Kasumi-1 (cell line): ENCODE measurements around the gene URAD.
"Not testable (repeated sequence)": the region's sequence is repeated elsewhere in the genome, so short reads cannot be mapped to it uniquely, and the experiment has no call there.

ENCODE experiments used
- DNase-seq, 2 experiments: peaks; one replicate each; lab custom pipeline; 2025; lab: John Stamatoyannopoulos, UW

The URAD gene

GRCh38 chr13:27988520-27988919, at the start of gene URAD:
URAD (minus strand) TSS chr13:27988693; CDS start chr13:27988637, 56 bp downstream.
- DNase-seq, result no peak

DNA sequence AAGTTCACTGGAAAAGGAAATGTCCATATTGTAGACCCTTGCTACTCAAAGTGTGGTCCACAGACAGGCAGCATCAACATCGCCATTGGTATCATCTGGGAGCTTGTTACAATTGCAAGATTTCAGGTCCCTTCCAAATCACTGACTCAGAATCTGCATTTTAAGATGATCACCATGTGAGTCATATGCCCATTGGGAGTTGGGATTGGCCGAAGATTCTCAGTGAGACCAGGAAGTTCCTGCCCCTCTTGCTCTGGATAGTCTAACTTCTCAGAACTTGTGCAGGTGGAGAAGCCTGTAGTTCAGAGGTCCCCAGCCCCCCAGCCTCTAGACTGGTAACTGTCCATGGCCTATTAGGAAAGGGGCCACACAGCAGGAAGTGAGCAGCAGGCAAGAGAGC, 48.9 kb upstream of the URAD start:
- DNase-seq, result no peak

DNA sequence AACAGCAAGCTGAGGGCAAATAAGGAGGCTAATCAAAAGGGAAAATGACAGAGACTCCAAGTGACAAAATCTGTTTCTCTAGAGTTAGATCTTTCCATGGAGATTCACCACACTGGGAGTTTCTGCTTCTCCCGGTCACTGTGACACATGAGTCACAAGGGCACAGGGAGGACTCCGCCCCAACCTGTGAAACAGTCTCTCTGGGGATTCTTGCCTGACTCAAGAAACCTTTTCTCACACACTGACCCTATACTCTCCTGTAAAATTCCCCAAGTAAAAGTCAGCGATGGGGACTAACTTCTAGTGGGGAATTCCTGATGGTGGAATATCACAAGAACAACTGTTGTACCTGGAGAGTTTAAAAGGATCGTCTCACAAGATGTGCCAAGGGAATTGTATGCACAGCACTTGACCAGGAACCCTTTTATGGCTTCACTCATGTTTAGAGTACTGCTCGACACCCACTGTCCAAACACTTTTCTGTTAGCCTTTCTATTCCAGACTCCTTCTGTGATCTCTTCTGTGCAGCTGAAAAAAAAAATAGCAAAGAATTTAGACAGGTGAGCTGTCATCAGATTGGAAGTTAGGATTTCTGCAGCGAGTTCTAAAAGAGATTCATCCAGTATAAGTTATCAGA, 46.8 kb upstream of the URAD start:
- DNase-seq, result no peak

- no peak for DNase-seq
Observed at GRCh38 chr13:28033894-28034655, 45.6 kb upstream of the URAD start.

GRCh38 chr13:28032438-28032837, 43.9 kb upstream of the URAD start:
- DNase-seq, result not testable (repeated sequence)

DNA sequence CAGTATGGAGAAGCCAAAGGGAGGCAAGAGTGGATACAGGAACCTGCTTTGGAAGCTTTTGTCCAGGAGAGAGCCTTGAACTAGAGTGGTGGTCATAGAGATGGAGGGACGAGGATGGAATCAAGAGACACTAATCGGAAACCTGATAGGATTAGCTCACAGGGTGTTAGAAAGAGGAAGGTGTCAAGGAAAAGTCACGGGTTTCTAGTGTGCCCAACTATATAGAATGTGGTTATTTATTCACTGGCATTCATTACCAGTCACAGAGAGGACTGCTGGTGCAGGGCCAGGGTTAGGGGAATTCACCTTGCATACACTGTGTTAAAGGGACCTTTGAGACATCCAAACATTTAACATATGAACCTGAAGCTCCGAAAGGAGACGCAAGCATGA, 43.4 kb upstream of the URAD start:
- DNase-seq, result peak in 1 of 2 experiments; percentile 35

DNA sequence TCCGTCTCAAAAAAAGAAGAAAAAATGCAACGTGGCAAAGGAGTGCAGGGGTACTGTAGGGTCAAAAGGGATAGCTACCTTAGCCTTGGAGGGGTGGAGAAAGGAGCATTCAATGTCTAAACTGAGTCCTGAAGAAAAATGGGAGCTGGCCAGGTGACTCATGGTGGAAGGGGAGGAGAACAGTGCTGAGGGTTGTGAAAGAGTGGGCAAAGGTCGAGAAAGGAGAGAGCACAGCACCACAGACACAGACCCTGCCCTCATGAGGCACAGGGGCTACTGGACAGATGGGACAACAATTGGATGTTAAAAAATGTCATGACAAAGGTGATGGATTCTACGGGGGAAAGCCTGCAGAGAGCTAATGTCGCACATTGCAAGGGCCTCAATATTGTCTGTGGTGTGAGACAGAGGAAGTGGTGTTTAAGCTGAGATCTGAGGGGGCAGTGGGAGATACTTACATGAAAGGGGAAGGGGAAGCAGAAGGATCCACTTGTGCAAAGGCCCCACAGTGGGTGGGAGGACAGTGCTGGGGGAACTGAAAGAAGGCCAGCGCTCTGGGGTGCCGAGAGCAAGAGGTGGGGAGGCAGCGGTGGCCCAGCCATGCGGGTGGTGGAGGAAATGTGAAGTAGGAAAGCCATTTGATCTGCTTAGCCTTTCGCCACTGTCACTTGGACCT, 42.9 kb upstream of the URAD start:
- peak; percentile 47 to 51 for DNase-seq

DNA sequence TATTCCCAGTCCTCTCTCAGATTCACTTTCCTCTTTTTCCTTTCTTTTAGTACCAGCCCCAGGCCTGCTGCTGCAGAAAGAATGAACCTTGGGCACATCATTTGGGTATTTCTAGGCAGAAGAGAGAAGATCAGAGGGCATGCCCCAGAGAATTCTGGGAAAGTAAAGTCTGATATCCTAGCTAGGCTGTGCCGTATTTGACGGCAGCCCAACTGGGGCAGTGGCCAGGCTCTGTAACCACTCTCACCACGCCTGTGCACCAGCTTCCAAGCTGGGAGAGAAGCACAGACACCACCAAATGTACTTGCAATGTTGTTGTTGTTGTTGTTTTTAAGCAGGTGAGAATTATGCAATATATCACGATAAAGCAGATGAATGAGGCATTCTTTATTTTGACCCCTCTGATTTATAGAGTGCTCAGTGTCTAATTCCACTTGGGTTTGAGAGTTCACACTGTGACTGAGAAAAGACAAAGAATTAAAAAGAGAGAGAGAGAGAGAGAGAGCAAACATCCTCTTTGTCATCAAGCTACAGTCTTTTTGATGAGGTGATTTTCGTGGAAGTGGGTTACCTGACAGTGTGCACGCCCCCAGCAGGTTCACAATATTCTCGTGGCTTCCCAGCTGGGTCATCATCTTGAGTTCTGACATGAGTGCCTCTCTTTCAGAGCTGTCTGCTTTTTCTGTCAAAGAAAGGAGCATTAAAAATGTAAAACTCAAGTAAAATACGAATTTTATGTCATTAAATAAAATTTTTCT, 39.3 kb upstream of the URAD start:
- no peak for DNase-seq

GRCh38 chr13:28027071-28027470, 38.6 kb upstream of the URAD start:
- DNase-seq, result no peak

DNA sequence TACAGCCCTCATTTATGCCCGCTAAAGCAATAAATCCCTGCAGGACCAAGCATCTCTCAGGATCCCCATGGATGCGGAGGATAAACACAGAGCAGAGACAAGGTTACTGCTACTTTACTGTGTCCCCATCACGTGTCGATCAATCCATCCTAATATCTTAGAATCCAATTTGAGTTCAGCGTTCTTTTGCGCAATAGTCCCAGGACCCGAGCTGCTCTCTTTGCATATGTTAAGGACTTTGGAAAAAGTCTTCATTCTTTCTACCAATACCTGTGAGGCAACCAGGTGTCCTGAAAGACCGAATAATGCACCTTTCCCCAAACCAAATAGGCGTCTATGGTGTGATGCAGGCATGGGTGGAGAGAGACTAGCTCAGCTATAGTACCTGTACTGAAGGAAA, 38.0 kb upstream of the URAD start:
- DNase-seq, result no peak

DNA sequence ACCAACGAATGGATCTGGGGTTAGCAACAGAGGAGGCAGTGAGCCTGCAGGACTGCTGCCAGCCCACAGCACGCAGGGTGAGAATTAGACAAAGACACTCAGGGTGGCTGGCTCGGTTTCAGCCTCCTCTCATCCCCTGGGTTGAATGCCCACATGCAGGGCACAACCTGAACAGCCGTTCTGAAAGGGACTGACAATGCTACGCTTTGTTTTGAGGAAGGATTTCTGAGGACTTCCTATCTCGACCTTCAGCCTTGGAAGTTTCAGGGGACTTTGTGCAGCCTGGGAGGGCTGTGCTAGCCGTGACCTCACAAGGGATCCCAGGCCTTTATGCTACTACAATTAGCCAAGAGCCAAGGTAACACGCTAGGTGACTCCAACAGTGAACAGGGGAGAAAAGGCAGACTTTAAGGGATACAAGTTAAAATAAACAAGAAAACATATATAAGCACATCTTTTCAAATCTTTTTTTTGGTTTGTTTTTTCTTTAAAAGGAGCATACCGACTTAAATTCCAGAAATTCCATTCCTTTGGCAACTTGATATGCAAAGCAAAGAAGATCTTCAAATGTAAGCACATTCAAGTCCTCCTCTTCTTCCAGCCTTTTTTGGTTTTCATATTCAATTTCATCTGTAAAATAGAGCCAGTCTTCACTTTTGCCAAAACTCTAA, 34.5 kb upstream of the URAD start:
- DNase-seq, result no peak

DNA sequence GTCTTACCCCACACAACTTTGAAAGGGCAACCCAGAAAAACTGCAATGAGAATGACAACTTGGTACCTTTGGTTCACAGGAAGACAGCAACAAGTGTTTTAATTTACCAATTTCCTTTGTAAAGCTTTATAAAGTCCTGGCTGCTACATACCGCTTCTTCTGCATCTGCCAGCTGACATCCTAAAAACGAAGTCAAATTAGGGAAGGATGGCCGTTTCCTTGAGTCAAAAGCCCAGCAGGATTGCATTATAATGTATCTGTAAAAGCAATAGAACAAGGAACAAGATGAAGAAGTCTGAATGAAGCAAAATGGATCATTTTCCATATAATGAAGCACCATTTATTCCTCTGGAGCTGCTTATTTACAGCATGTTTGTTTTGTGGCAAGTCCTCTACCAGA, 25.8 kb upstream of the URAD start:
- DNase-seq, result no peak

- no peak for DNase-seq
Observed at GRCh38 chr13:28013482-28013881, 25.0 kb upstream of the URAD start.

GRCh38 chr13:28012896-28013295, 24.4 kb upstream of the URAD start:
- DNase-seq, result no peak

GRCh38 chr13:28012383-28012782, 23.9 kb upstream of the URAD start:
- DNase-seq, result no peak

- no peak for DNase-seq
Observed at GRCh38 chr13:28010046-28010445, 21.6 kb upstream of the URAD start.

DNA sequence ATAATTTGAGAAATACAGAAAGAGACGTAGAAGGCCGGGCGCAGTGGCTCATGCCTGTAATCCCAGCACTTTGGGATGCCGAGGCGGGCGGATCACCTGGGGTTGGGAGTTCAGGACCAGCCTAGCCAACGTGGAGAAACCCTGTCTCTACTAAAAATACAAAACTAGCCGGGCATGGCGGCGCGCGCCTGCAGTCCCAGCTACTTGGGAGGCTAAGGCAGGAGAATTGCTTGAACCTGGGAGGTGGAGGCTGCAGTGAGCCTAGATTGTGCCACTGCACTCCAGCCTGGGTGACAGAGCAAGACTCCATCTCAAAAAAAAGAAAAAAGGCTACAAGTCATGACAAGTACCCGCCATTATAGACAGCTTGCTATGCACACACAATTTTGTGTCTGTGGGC, 16.5 kb upstream of the URAD start:
- DNase-seq, result not testable (repeated sequence)

DNA sequence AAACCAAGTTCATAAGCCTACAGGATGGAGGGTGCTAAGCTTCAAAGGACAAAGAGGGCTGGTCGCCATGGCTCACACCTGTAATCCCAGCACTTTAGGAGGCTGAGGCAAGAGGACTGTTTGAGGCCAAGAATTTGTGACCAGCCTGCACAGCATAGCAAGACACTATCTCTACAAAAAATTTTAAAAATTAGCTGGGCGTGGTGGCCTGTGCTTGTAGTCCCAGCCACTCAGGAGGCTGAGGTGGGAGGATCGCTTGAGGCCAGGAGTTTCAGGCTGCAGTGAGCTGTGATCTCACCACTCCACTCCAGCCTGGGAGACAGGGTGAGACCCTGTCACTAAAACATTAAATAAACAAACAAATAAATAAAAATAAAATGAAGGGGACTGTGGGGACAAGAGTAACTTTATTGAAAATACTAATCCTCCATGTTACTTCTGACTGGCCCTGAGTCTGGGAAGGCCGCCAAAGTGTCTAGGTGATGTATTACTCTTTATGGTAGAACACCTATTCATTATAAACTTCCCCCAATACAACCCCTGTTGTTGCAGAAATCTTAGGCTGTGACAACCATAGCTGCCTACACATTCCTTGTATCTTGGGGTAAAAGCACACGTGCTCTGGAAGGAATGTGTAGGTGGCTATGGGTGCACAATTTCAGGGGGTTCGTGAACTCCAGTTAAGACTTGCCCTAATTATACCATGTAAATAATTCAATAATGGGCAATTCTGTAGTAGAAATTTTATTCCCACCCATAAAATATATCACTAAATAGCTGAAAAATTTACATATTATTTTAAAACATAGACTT, 14.6 kb upstream of the URAD start:
- DNase-seq, result no peak

- DNase-seq, result no peak
Observed at GRCh38 chr13:28001837-28002473, 13.5 kb upstream of the URAD start.

DNA sequence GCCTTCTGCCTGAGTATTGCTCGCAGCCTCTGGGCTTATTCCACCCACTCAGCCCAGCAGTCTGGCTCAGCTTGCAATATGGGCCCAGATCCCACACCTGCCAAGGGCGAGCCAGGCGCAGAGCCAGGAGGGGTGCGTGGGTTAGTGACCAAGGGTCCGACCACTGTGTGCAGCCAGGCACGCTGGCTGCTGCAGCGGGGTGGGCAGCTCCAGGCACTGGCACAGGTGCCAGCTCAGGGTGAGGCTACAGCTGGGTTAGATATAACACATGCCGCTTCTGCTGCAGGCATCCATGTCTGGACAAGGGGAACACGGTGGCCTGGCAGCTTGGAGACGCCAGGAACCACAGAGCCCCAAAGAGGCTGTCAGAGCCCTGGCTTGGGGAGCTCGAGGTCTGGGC, 12.6 kb upstream of the URAD start:
- DNase-seq, result no peak

GRCh38 chr13:28000567-28000966, 12.1 kb upstream of the URAD start:
- no peak for DNase-seq
